Kidney (tissue), 14 donors: ENCODE results near the gene EPS8. TPM values are rescaled to one million over a fixed set of nuclear protein-coding genes. Genes with fewer than 3 reads are reported as not detected.

Experiments used
- DNase-seq, 5 donors: peaks; one replicate each; pipeline ENCODE4 v3.0.0-alpha.2; 2013 to 2020
- FAIRE-seq: peaks from 2 replicates; lab custom pipeline; 2012; peaks lifted over from hg19 to GRCh38; lab: Jason Lieb, UNC
- H3K27ac ChIP-seq, 2 donors: one replicate each; pipeline ENCODE4 v1.7.0; 2013; ENCODE audit warnings: low read depth in 2 of 2, low read length in 2 of 2, inconsistent platforms in 1 of 2
- H3K27me3 ChIP-seq: one replicate; pipeline ENCODE4 v1.7.1; 2013; ENCODE audit warnings: low read length, inconsistent platforms; ENCODE audit not compliant: control insufficient read depth, insufficient read depth
- H3K36me3 ChIP-seq, 3 donors: one replicate each; pipeline versions ENCODE4 v1.7.0 to v1.7.1; 2013; ENCODE audit warnings: low read length in 3 of 3, control low read depth in 1 of 3, inconsistent platforms in 1 of 3; ENCODE audit not compliant: insufficient read depth in 3 of 3, control insufficient read depth in 2 of 3
- H3K4me1 ChIP-seq, 3 donors: one replicate each; pipeline versions ENCODE4 v1.7.0 to v1.7.1; 2013; ENCODE audit warnings: low read length in 3 of 3, inconsistent platforms in 1 of 3, low read depth in 1 of 3; ENCODE audit not compliant: control insufficient read depth in 2 of 3, insufficient read depth in 2 of 3
- H3K4me3 ChIP-seq, 3 donors: one replicate each; pipeline versions ENCODE4 v1.7.0 to v1.8.1; 2013; ENCODE audit warnings: low read length in 3 of 3, control low read depth in 1 of 3, inconsistent platforms in 1 of 3
- H3K9ac ChIP-seq, 3 donors: one replicate each; pipeline versions ENCODE4 v1.7.0 to v1.7.1; 2013; ENCODE audit warnings: low read length in 3 of 3, control low read depth in 1 of 3, inconsistent platforms in 1 of 3
- H3K9me3 ChIP-seq, 3 donors: one replicate each; pipeline versions ENCODE4 v1.7.0 to v1.7.1; 2013; ENCODE audit warnings: low read length in 3 of 3, control low read depth in 1 of 3, inconsistent platforms in 1 of 3; ENCODE audit not compliant: control insufficient read depth in 2 of 3, insufficient read depth in 1 of 3
- intact Hi-C: fragments of 100-400 bp; cut with DNase I; formaldehyde crosslinking; loops from one replicate; pipeline ENCODE4 v1.11.1; 2022
- polyA plus RNA-seq: library from polyadenylated mRNA; stranded (reverse); fragments of 350-450 nt; fragmentation: Illumina TruSeq; extraction: RNeasy Lipid Tissue Mini Kit (QIAGEN cat#74804); gene quantifications from one replicate; pipeline ENCODE4 v1.2.3, GENCODE V29; 2014; ENCODE audit warnings: low read depth, low replicate concordance; ENCODE audit not compliant: insufficient read depth
- total RNA-seq: library from RNA; stranded (reverse); fragmentation: NEBNext Ultra II Directional; extraction: Animal tissue kit (Norgen Biotek cat#: 25700); gene quantifications from one replicate; pipeline ENCODE4 v1.2.1, GENCODE V29; 2021
- TF ChIP-seq, protein P1 (sequence below): IDR thresholded peaks from 3 replicates; pipeline ENCODE4 v1.5.1; 2012; ENCODE audit warnings: mild to moderate bottlenecking, moderate library complexity, borderline replicate concordance; ENCODE audit not compliant: insufficient read depth; ENCODE audit errors: extremely low read depth
- donor health status: control.
- donor health status: control.
- donor health status: control.
- donor health status: control.
- donor health status: control.
- donor health status: DM: yes; HTN: yes; CAD: no.
- donor health status: Normal renal cell carcinoma (clear cell type).

EPS8 gene
- total and polyA plus RNA-seq, 2 donors from 2014 or later: 33.9 to 80.3 TPM

DNA sequence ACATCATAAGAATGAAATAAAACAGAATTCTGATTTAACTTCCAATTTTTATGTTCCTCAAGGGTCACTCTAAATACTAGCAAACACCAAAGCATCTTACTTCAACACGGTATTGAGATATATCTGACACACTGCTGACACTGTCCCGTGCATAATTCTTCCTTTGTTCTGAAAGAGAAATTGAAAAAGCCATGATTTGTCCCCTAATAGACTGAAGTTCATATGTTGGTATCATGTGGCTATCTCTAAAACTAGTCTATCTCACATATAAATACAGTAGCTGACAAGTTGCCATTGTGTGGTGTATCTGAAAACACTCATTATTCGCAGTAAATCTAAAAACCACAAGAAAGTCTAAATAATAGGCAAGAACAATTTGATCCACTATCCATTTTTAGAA is 118.4 kb downstream of the EPS8 start:
- no peak for FAIRE-seq
- peaks cover 0 to 6% (median 0%) of the 10 kb centered on the region in 3 donors for H3K36me3 ChIP-seq
- TF ChIP-seq, protein P1, sequence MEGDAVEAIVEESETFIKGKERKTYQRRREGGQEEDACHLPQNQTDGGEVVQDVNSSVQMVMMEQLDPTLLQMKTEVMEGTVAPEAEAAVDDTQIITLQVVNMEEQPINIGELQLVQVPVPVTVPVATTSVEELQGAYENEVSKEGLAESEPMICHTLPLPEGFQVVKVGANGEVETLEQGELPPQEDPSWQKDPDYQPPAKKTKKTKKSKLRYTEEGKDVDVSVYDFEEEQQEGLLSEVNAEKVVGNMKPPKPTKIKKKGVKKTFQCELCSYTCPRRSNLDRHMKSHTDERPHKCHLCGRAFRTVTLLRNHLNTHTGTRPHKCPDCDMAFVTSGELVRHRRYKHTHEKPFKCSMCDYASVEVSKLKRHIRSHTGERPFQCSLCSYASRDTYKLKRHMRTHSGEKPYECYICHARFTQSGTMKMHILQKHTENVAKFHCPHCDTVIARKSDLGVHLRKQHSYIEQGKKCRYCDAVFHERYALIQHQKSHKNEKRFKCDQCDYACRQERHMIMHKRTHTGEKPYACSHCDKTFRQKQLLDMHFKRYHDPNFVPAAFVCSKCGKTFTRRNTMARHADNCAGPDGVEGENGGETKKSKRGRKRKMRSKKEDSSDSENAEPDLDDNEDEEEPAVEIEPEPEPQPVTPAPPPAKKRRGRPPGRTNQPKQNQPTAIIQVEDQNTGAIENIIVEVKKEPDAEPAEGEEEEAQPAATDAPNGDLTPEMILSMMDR: no peak

DNA sequence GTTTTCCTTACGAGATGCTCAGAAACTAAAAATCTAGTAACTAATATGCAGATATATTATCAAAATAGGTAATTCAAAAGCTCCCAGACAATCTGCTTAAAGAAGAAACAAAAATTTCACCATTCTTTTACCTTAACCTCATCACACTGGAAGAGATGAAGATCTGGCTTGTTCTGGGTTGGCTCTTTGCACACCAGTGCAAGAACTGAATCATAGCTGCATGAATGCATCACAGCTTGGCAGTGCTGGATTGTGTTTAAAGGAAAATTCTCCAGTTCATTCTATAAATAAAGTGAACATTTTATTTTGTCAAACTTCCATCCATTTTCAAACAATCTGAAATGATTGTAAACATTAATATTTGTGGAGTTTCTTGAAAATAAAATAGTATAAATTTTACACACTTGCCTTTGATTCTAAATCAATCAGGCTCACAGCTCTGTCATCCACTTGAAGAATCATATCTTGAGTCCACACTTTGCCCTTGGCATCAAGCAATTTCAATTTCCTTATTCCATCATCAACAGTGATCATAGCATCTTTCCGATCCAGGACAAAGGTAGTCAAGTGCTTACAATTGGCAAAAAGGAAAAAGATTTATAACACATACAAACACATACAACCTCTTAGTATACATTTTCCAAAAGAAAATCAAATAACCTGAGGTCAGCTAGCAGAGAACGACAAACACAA is 119.8 kb downstream of the EPS8 start:
- intact Hi-C loops: no loop called here
- FAIRE-seq: no peak

More for the DNA sequence above, 118.4 kb downstream of the EPS8 start:
- no peaks in the 10 kb centered on the region for H3K27me3 ChIP-seq
- no peaks in the 10 kb centered on the region for H3K4me1 ChIP-seq
- no peak overlapping the region for H3K4me3 ChIP-seq
- DNase-seq: no peak
- intact Hi-C loops: no loop called here
- H3K27ac ChIP-seq: no peak overlapping the region
- no peak overlapping the region for H3K9ac ChIP-seq
- H3K9me3 ChIP-seq: no peaks in the 10 kb centered on the region

DNA sequence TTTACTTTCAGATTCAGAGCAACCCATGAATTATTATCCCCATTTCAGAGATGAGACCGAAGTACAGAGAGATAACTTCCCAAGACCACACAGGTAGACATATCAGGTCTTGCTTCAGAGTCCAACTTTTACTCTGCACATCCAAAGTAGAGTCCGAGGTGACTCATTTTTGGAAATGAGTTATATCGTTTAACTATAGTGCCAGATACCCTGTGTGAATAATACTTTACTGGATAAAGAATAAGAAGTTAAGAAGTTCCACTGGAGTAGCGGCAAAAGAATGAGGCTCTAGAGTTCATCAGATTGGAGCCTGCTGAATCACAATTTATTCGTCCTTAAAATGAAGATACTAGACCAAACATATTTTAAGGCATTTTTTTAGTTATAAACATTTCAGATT is 124.7 kb downstream of the EPS8 start:
- Histone ChIP-seq H3K4me3 (no peak overlapping the region), H3K27me3 (no peaks in the 10 kb centered on the region), H3K9me3 (no peaks in the 10 kb centered on the region), H3K9ac (no peak overlapping the region), H3K36me3 (peaks cover 0 to 26% (median 2%) of the 10 kb centered on the region in 3 donors), H3K27ac (no peak overlapping the region), H3K4me1 (no peaks in the 10 kb centered on the region)
- intact Hi-C loops: no loop called here
- TF ChIP-seq, protein P1: no peak
- FAIRE-seq (no peak), DNase-seq (no peak)

More for the DNA sequence above, 119.8 kb downstream of the EPS8 start:
- Histone ChIP-seq H3K36me3 (peaks cover 0 to 12% (median 0%) of the 10 kb centered on the region in 3 donors), H3K9me3 (no peaks in the 10 kb centered on the region), H3K4me1 (no peaks in the 10 kb centered on the region), H3K9ac (no peak overlapping the region), H3K27me3 (no peaks in the 10 kb centered on the region), H3K27ac (no peak overlapping the region), H3K4me3 (no peak overlapping the region)
- no peak for DNase-seq
- TF ChIP-seq, protein P1: no peak
